ENCODE data around the gene NEDD4.

DNA sequence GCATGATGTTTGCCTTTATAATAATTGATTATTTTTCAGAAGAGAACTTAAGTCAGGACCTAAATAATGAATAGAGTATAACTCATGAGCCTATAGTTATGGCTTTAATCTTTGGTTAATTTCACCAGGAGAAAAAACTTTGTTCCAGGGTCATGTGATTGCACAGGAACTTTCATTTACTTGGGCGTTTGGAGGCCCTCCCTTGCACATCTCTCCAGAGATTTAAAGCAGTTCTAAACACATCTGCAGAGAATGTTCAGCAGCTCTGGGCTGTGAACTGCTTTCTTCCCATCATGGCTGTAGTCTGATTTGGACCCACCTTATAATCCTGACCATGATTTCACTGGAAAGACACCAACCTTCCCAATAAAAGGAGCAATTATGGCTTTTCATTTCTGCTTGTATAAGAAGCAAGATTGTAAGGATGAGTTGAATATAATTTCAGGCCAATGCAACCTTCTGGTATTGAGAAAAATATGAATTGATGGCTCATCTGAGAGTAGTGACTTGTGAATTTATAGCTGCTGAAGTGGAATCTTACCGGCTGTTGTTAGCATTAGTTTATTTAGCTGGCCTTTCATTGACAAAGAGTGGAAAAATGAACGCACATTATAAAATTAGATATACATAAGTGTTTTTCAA is 169.6 kb downstream of the NEDD4 start:
- TF ChIP-seq CTCF (IDR thresholded peaks at IDR 0.05), result no peak
- TF ChIP-seq POLR2A (IDR thresholded peaks at IDR 0.05), result no peak
- TF ChIP-seq EP300 (IDR thresholded peaks at IDR 0.05), result no peak
